Measurements from ENCODE around the gene STK39.

The STK39 gene

DNA sequence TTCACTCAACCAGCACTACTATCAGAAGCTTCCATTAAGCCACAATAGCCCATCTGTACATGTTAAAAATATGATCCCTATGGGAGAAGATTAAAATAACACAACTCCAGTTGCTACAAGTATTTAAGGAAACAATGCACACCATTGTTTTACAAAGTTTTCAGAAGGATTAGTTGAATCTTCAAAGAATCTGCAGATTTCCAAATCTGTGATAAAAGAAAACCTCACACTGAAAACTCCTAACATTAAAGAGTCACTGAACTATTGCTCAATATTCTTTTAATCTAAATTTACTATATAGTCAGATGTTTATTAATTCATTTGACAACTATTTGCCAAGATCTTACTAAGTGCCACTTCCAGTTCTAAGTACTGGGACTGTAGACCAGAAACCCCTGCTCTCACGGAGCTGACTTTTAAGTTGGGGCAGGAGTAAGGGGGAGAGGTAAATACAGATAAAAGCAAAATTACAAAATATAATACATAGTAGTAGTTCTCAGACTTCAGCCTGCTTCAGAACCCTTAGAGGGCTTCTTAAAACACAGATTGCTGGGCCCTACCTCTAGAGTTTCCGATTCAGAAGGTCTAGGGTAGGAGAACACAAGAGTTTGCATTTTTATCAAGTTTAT lies 94.4 kb downstream of the STK39 start:
- DNase-seq (ENCODE audit: insufficient read length, low spot score) (no peak), FAIRE-seq (no peak)
- no peak for TF ChIP-seq CTCF (IDR thresholded peaks at IDR 0.05; ENCODE audit: insufficient read depth, missing control alignments)

DNA sequence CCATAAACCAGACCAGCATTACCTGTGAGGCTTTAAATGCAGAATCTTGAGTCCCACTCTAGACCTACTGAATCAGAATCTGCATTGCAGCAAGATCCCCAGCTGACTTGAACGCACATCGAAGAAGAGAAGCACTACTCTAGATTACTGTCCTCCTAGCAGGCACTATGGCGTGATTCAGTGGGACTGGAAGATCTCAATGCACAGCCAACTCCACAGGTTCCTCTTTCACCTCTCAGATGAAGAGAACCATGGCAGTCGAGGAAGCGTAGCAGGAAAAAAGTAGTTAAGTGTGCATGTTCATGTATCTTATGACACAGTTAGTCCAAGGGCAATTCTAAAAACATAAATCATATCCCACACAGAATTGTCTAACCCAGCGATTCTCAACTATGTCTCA lies 97.4 kb downstream of the STK39 start:
- no peak for DNase-seq (ENCODE audit: insufficient read length, low spot score)
- FAIRE-seq, result no peak

GRCh38 chr2:168149150-168149974 lies 98.0 kb downstream of the STK39 start:
- FAIRE-seq, result no peak
- TF ChIP-seq CTCF (IDR thresholded peaks at IDR 0.05; ENCODE audit: insufficient read depth, missing control alignments), result no peak
- no peak for DNase-seq (ENCODE audit: insufficient read length, low spot score)

More for the DNA sequence above, 97.4 kb downstream of the STK39 start:
- TF ChIP-seq CTCF (IDR thresholded peaks at IDR 0.05; ENCODE audit: insufficient read depth, missing control alignments), result no peak

DNA sequence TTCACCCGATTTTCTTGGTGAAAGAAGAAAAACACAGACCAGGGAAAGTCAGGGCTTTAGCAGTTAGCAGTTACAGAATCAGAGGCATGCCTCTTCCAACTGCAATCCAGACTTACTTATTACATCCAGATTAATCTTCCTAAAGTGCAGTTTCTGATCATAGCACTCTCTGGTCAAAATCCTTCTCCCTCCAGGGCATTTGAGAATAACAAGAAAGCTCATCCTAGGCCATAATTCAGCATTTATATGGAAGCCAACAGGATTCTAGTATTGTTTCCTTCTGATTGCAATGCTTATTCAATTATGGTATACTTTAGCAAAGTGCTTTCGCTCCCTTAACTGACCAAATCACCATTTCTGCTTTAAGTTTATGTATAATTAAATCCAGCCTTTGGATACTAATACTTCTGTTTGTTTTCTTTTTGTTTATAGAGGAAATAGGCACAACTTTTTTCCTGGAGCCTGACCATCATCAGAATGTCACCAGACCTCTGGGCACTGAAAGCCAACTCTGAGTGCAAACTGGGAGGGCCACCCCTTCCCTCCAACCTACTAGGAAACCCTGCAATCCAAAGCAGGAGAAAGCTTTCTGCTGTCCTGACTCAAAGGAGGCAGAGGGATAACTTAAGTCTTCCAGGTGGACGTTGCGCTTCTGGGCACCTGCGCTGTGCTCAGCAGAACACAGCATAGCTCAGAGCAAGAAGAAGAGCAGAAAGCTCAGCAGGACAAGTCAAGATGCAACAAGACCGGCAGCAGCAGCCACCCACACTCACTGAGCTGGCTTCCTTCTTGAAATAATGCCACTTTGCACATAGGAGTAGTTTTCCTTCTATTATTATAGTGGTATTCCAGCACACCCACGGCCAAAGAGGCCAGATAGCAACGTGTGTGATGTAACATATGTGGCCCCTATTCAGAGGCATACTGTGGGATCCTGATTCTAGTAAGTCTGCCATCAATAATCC lies 99.3 kb downstream of the STK39 start:
- FAIRE-seq, result no peak
- no peak for TF ChIP-seq CTCF (IDR thresholded peaks at IDR 0.05; ENCODE audit: insufficient read depth, missing control alignments)
- no peak for DNase-seq (ENCODE audit: insufficient read length, low spot score)

- no peak for TF ChIP-seq CTCF (IDR thresholded peaks at IDR 0.05; ENCODE audit: insufficient read depth, missing control alignments)
- no peak for FAIRE-seq
- no peak for DNase-seq (ENCODE audit: insufficient read length, low spot score)
These were observed 100.2 kb downstream of the STK39 start for GRCh38 chr2:168146892-168147810.
